H1 (cell line): Measurements from ENCODE around the gene ABHD16A.

Experiments
- BACH1 ChIP-seq: IDR thresholded peaks from 2 replicates; pipeline ENCODE4 v1.6.1; 2012; ENCODE audit warnings: low read length, improper control_type of control experiment
- CTCF ChIP-seq, 3 experiments: IDR thresholded peaks; 1 replicate in 2 of 3; 2 replicates in 1 of 3; pipeline versions ENCODE4 v1.5.1 to v1.6.1; 2011; ENCODE audit warnings: low read length in 3 of 3, mild to moderate bottlenecking in 3 of 3, inconsistent platforms in 2 of 3, low read depth in 1 of 3, moderate library complexity in 1 of 3; ENCODE audit not compliant: insufficient read depth in 1 of 3; ENCODE audit errors: control extremely low read depth in 1 of 3
- POLR2AphosphoS5 ChIP-seq: IDR thresholded peaks from 2 replicates; pipeline ENCODE4 v1.6.1; 2011; ENCODE audit warnings: low read depth, low read length
- RFX5 ChIP-seq: IDR thresholded peaks from 2 replicates; pipeline ENCODE4 v1.6.1; 2011; ENCODE audit warnings: low read depth, low read length, improper control_type of control experiment, borderline replicate concordance
- SUZ12 ChIP-seq: fragments of 200-600 bp; sonication (generic); IDR thresholded peaks from 2 replicates; pipeline ENCODE4 v1.6.1; 2012; ENCODE audit warnings: mild to moderate bottlenecking, inconsistent platforms, low read length, moderate library complexity, mixed read lengths

- no peak for TF ChIP-seq POLR2AphosphoS5
- TF ChIP-seq CTCF (IDR thresholded peaks at IDR 0.05; ENCODE audit: control extremely low read depth in 1 of 3, insufficient read depth in 1 of 3, low read depth in 1 of 3, low read length in 3 of 3), result no peak
- no peak for TF ChIP-seq BACH1
- TF ChIP-seq RFX5, result no peak
- TF ChIP-seq SUZ12, result no peak
Measured at GRCh38 chr6:31686483-31686882, 16.6 kb downstream of the ABHD16A start.
